GM19043 (cell line): ENCODE results near the gene GALNT17.
"Not testable (repeated sequence)": the region's sequence is repeated elsewhere in the genome, so short reads cannot be mapped to it uniquely, and the experiment has no call there.

Source experiments
- ATAC-seq: cut with Tn5 transposase; IDR thresholded peaks from one replicate; pipeline ENCODE4 v1.9.1; 2021; ENCODE audit warnings: low read depth; ENCODE audit not compliant: unreplicated experiment

Gene GALNT17

GRCh38 chr7:71157757-71158156, 25.8 kb downstream of the GALNT17 start:
- no peak for ATAC-seq

- no peak for ATAC-seq
Observed at GRCh38 chr7:71165708-71166107, 33.8 kb downstream of the GALNT17 start.

- ATAC-seq = no peak
Observed at GRCh38 chr7:71171476-71171875, 39.5 kb downstream of the GALNT17 start.

- ATAC-seq = no peak
Observed at GRCh38 chr7:71173955-71174354, 42.0 kb downstream of the GALNT17 start.

- no peak for ATAC-seq
Observed at GRCh38 chr7:71182438-71182935, 50.5 kb downstream of the GALNT17 start.

- ATAC-seq = no peak
Observed at GRCh38 chr7:71184136-71184535, 52.2 kb downstream of the GALNT17 start.

GRCh38 chr7:71184609-71185008, 52.7 kb downstream of the GALNT17 start:
- no peak for ATAC-seq

- ATAC-seq = no peak
Observed at GRCh38 chr7:71186535-71187057, 54.7 kb downstream of the GALNT17 start.

GRCh38 chr7:71191771-71192170, 59.8 kb downstream of the GALNT17 start:
- ATAC-seq = no peak

GRCh38 chr7:71193099-71193810, 61.3 kb downstream of the GALNT17 start:
- no peak for ATAC-seq

- ATAC-seq = no peak
Observed at GRCh38 chr7:71198391-71198790, 66.4 kb downstream of the GALNT17 start.

GRCh38 chr7:71198887-71199286, 66.9 kb downstream of the GALNT17 start:
- no peak for ATAC-seq

GRCh38 chr7:71206184-71206583, 74.2 kb downstream of the GALNT17 start:
- ATAC-seq = no peak

- no peak for ATAC-seq
Observed at GRCh38 chr7:71208881-71209280, 76.9 kb downstream of the GALNT17 start.

GRCh38 chr7:71209484-71209883, 77.5 kb downstream of the GALNT17 start:
- not testable (repeated sequence) for ATAC-seq

- no peak for ATAC-seq
Observed at GRCh38 chr7:71210220-71210619, 78.3 kb downstream of the GALNT17 start.

- ATAC-seq = not testable (repeated sequence)
Observed at GRCh38 chr7:71212433-71212832, 80.5 kb downstream of the GALNT17 start.

GRCh38 chr7:71216211-71216610, 84.3 kb downstream of the GALNT17 start:
- no peak for ATAC-seq

GRCh38 chr7:71220210-71220695, 88.3 kb downstream of the GALNT17 start:
- no peak for ATAC-seq

GRCh38 chr7:71221049-71221448, 89.1 kb downstream of the GALNT17 start:
- ATAC-seq = no peak

- ATAC-seq = no peak
Observed at GRCh38 chr7:71221549-71221948, 89.6 kb downstream of the GALNT17 start.

GRCh38 chr7:71227126-71227525, 95.2 kb downstream of the GALNT17 start:
- no peak for ATAC-seq
